Pons (tissue), 1 donor: Measurements from ENCODE around the gene GNS.
"Not testable (repeated sequence)": the region's sequence is repeated elsewhere in the genome, so short reads cannot be mapped to it uniquely, and the experiment has no call there.

ENCODE experiments used
- DNase-seq: peaks from one replicate; pipeline ENCODE4 v3.0.0-alpha.2; 2016; ENCODE audit warnings: low spot score

Gene GNS

GRCh38 chr12:64696080-64696741 is 63.0 kb downstream of the GNS start:
- peak; percentile 48 for DNase-seq

GRCh38 chr12:64695550-64695949 is 63.7 kb downstream of the GNS start:
- no peak for DNase-seq

- DNase-seq: no peak
Measured at GRCh38 chr12:64694130-64695040, 64.8 kb downstream of the GNS start.

GRCh38 chr12:64691795-64692583 is 67.2 kb downstream of the GNS start:
- DNase-seq: no peak

GRCh38 chr12:64691227-64691794 is 67.9 kb downstream of the GNS start:
- DNase-seq: no peak

GRCh38 chr12:64690236-64690635 is 69.0 kb downstream of the GNS start:
- DNase-seq: not testable (repeated sequence)

- no peak for DNase-seq
Measured at GRCh38 chr12:64688715-64689114, 70.5 kb downstream of the GNS start.

- DNase-seq: no peak
Measured at GRCh38 chr12:64688219-64688618, 71.0 kb downstream of the GNS start.

- DNase-seq: no peak
Measured at GRCh38 chr12:64687816-64688215, 71.4 kb downstream of the GNS start.

GRCh38 chr12:64685605-64686004 is 73.6 kb downstream of the GNS start:
- no peak for DNase-seq

GRCh38 chr12:64685050-64685449 is 74.2 kb downstream of the GNS start:
- DNase-seq: no peak

- no peak for DNase-seq
Measured at GRCh38 chr12:64683816-64684543, 75.2 kb downstream of the GNS start.

GRCh38 chr12:64682572-64683277 is 76.5 kb downstream of the GNS start:
- DNase-seq: no peak

- no peak for DNase-seq
Measured at GRCh38 chr12:64681200-64682052, 77.8 kb downstream of the GNS start.

GRCh38 chr12:64680235-64680634 is 79.0 kb downstream of the GNS start:
- no peak for DNase-seq

GRCh38 chr12:64679487-64680001 is 79.7 kb downstream of the GNS start:
- DNase-seq: peak; percentile 51

GRCh38 chr12:64678835-64679234 is 80.4 kb downstream of the GNS start:
- DNase-seq: no peak

GRCh38 chr12:64678248-64678647 is 81.0 kb downstream of the GNS start:
- DNase-seq: no peak

- DNase-seq: no peak
Measured at GRCh38 chr12:64675795-64676194, 83.4 kb downstream of the GNS start.
